GM18519 (cell line): ENCODE data around the gene CFAP46.
"Not testable (repeated sequence)": the region's sequence is repeated elsewhere in the genome, so short reads cannot be mapped to it uniquely, and the experiment has no call there.

Source experiments
- ATAC-seq: cut with Tn5 transposase; IDR thresholded peaks from one replicate; pipeline ENCODE4 v1.9.1; 2021; ENCODE audit warnings: mild to moderate bottlenecking, moderate library complexity; ENCODE audit not compliant: unreplicated experiment, low FRiP score

Gene CFAP46

DNA sequence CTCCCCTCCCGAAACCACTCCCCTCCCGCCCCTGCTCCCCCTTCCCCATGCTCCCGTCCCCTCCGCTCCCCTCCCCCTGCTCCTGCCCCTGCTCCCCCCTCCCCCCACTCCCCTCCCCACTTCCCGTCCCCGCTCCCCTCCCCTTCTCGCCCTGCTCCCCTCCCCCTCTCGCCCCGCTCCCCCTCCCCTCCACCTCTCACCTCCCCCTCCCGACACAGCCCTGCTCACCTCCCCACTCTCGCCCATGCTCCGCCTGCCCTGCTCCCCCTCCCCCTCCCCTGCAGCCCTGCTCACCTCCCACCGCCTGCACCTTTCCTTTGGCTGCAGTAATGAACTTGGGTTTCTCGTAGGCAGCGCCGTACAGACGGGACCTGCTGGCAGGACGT is 106.5 kb downstream of the CFAP46 start:
- no peak for ATAC-seq

DNA sequence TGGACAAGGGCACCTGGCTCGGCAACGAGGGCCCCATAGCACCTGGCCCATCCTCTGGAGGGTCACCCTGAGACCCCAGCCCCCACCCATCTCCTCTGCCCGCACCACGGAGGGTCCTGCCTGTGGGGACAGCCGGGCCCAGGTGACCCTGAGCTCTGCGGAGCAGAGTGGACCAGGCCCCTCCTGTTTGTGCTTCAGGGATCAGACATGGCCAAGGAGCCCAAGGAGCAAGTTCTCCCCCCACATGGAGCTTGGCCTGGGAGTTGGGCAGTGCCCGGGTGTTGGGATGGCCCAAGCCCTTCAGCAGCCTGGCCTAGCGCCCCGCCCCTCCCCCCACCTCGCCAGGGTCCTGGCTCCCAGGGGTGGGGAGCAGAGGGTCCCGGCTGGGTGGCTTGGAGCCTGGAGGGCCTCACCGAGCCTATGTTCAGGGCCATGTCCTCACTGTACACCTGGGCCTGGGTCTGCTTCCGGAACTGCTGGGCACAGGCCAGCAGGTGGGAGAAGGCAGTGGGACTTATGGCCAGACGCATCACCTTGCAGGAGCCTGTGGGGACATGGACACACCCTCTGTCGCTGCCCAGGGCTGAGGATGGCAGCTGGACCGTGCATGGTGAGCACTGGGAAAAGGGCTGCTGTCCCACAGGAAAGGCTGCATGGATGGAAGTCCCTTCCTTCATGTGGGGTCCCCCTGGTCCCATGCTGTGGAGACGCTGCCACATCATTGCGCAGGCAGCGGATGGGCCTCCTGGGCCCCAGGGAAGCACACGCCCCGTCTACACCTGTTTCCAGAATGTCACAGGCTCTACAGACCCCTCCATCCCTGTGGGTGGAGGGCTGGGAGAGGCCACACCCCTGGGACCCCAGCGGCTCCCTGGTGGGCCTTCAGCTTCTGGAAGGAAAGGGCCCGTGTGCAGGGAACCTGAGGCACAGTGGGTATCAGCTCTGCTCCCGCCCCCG is 107.2 kb downstream of the CFAP46 start:
- no peak for ATAC-seq

DNA sequence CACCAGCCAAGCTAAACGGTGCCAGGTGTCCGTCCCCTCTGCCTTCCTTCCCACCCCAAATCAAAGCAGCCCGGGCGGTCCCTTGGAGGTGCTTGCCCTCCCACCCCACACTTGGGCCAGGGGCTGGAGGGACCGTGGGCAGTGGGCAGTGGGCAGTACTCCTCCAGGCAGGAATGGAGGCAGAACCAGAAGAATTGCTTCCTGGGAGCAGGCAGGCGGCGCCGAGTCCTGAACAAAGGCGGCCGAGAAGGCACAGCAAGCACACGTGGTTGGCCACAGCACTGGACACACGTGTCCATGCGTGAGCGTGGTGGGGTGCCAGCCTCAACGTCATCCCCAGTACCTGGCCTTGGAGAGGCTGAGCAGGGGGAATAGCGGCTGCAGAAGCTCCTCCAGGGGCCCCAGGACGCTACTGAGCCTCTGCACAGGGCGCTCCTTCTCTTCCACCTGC is 108.0 kb downstream of the CFAP46 start:
- no peak for ATAC-seq

DNA sequence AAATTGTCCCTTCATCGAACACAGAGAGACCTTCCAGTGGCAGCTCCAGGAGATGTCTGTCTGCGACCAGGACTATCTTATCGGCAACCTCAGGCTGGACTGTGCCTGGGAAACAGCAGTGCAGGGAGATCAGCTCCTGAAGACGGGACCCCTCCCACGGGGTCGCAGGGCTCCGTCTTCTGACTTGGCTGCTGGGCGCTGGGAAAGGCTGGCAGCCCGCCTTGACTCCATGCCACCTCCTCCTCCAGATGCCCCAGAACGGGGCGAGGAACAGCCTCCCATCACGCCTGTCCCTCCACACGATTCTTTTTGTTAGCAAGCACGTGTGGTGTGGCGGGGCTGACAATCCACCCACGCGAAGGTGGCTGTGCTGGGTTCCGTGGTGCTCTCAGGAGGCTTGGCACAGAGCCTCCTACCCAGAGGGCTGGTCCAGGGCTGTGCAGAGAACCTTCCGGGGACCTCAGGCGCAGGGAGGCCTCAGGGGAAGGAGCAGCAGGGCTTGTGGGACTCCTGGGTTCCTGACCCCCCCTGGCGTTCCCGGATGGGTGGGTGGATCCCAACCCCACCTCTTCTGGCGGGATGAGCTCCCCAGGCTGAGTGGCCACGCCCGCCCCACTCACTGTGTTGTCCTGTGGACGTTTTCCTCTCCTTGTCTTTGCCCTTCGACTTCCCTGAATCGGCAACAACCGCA is 108.8 kb downstream of the CFAP46 start:
- no peak for ATAC-seq

DNA sequence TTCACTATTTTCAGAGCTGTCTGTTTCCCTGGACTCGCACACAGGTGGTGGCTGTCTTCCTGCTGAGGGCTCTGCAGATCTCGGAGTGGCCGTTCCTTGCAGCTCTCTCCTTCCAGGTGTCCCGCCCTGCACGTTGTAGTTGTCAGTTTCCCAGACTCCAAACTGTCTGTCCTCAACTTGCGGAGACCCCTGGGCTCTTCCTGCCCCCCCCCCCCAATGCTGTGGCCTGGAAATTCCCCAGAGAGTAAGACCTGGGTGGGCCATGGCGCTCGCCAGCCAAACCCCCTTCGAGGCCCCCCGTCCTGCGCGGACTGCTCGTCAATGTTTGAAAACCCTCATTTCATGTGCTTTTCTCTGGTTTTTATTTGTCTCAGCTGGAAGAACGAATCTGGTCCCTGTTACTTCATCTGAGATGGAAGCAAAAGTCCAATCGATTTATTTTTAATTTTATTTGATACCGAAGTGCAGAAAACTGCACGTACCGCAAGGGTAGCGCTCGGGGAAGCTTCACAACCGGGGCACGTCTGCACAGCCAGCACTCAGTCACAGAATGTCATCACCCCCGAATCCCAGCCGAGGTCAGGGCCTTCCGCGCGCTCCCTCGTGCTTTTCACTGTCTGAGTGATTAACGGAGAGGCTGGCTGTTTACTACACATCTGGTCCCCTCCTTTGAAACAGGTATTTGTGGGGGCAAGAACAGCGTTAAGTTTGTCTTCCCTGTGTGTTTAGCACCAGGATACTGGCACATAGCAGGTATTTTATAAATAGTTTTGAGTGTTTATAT is 110.0 kb downstream of the CFAP46 start:
- ATAC-seq = no peak

DNA sequence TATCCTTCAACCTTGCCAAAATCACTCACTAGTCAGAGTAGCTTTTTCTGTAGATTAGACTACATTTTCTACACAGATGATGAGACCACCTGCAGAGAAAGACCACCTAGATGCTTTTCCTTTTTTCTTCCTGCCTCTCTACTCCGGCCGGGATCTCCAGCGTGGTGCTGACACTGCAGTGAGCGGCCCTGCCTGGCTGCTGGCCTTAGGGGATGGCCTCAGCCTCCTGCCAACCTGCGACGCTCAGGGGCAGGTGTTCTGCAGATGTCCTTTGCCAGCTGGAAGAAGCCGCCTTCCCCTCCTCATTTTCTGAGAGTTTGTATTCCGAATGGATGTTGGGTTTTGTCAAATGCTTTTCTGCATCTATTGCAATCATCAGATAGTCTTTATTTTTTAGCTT is 113.0 kb downstream of the CFAP46 start:
- no peak for ATAC-seq

DNA sequence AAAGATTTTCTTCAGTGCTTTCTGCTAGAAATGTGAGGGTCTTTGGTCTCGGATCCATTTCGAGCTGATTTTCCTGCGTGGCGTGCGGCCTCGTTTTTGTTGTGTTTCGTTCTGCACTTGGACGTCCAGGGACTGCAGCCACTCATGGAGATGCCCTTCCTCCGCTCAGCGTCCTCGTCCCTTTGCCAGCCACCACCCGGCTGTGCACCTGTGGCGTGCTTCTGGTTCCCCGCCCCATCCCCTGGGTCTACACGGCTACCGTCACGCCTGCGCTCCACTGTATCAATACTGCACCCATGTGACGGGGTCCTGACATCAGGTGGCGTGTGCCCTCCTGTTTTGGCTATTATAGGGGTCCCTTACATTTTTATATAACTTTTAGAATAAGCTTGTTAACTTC is 113.7 kb downstream of the CFAP46 start:
- no peak for ATAC-seq

DNA sequence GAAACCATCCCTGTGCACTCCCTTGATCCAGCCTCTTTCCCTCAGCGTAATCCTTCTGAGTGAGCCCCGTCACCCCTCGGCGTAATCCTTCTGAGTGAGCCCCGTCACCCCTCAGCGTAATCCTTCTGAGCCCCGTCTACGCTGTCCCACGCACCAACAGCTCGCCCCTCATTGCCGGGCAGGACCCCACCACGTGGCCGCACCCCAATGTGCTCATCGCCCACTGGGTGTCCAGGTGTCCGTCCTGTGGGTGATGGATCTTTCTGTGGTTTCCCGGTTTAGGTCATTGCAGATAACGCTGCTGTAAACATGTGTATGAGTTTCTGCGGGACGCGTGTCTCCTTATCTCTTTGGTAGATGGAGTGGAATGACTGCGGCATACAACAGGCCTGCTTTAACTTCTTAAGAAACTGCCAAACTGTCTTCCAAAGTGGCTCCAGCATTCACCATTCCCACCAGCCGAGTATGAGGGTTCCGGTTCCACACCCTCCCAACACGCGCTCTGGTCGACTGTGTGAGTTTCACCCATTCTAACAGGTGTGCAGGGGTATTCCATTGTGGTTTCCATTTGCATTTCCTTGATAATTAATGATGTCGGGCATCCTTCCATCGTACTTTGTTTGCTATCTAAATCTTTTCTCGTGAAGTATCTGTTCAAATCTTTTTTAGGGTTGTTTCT is 114.4 kb downstream of the CFAP46 start:
- ATAC-seq = no peak

DNA sequence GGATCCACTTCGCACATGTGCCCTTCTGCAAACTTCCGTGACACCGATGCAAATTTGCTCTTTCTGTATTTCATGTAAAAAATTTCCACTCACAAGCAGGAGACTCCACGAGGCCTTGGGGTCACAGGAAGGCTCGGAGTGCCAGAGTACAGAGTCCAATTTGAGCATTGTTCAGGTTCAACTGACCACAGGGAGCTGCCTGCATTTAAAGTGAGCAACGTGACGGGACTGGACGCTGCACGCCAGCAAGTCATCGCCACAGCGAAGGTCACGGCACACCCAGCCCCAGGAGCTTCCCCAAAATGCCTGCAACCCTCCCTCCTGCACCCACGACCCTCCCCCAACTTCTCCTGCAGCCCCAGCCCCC is 115.0 kb downstream of the CFAP46 start:
- ATAC-seq = no peak

DNA sequence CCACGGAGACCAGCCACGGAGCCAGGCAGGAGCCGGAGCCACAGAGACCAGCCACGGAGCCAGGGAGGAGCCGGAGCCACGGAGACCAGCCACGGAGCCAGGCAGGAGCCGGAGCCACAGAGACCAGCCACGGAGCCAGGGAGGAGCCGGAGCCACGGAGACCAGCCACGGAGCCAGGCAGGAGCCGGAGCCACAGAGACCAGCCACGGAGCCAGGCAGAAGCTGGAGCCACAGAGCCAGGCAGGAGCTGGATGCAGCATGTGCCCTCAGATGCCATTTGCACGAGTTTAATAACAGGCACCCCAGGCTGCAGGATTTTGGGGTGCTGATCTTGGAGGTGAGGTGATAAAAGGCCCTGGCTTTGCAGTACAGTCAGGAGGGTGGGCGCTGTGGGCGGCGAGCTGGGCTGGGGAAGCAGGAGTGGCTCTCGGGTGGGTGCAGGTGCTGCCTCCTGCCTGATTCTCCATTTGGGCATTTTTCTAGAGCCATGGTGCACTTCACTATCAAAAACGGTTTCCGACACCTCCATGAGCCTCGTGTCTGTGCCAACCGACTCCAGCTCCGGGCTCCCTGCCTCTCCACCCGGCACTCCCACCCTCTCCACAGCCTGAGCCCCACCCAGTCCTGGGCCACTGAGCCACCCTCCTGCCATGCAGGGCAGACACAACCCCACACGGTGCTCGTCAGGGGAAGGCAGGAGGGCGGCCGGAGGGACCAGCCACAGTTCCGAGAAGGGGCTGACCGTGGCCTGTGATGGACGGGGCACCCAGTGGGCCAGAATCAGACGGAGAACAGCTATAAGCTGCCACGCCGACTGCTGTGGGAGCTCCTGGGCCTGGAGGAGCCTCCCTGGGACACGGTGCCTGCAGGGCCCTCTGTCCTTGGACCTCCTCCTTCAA is 115.6 kb downstream of the CFAP46 start:
- no peak for ATAC-seq

DNA sequence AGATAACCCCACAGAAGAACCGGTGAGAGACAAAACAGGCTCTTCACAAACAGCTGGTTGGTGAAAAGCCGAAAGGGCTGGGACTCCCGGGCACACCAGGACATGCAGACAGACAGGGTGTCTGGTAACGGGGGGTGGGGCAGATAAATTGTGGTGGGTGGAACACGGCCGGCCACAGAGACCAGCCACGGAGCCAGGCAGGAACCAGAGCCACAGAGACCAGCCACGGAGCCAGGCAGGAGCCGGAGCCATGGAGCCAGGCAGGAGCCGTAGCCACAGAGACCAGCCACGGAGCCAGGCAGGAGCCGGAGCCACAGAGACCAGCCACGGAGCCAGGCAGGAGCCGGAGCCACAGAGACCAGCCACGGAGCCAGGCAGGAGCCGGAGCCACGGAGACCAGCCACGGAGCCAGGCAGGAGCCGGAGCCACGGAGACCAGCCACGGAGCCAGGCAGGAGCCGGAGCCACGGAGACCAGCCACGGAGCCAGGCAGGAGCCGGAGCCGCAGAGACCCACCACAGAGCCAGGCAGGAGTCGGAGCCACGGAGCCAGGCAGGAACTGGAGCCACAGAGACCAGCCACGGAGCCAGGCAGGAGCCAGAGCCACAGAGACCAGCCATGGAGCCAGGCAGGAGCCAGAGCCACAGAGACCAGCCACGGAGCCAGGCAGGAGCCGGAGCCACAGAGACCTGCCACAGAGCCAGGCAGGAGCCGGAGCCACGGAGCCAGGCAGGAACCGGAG is 116.4 kb downstream of the CFAP46 start:
- not testable (repeated sequence) for ATAC-seq

DNA sequence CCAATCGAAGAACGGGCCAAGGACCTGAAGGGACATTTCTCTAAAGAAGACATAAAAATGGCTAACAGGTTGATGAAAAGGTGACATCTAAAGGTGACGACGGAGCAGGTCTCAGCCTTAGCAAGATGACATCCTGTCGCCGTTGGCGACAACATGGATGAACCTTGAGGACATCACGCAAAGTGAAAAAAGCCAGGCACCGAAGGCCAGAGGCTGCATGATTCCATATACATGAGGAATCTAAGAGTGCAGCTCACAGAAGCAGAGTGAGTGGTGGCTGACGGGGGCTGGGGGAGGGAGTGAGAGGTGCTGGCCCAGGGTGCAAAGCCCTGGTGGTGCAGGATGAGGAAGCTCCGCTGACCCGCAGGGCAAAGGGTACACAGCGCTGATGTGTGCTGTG is 122.3 kb downstream of the CFAP46 start:
- ATAC-seq = no peak

DNA sequence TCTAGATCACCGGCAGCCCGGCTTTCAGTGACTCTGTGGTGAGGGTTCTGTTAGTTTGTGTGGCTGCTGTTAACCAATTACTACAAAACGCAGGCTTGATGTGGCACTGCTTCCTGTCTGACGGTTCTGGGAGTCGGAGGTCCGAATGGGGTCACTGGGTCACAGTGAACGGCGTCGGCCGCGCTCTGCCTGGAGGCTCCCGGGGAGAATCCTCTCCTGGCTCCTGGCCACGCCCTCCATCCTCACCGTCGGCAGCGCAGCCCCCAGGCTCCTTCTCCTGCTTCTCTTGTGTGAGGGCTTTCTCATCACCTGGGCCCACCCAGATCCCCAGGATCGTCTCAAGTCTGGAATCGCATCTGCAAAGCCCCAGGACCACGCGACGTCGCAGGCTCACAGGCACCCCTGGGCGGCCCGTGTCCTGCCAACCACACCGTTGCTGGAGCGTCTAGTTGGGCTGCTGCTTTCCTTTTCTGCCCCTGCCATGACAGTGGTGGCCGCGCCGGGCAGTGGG is 124.6 kb downstream of the CFAP46 start:
- ATAC-seq = no peak

DNA sequence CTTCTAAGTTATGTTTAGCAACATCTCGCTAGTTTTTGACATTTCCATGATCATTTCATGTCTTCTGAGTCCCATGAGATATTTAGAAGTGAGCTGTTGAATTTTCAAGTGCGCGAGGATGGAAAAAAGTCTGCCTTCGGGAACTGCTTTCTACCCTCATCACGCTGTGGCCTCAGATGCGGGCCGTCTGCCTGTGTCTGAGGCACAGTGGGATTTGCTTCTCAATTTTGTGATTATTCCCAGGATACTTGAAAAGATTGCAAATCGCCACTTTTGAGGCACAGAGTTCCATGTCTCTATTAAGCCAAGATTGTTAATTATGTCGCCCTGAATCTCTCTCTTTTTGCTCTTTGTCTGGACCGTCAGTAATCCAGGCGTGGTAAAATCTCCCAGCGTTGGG is 125.7 kb downstream of the CFAP46 start:
- no peak for ATAC-seq

DNA sequence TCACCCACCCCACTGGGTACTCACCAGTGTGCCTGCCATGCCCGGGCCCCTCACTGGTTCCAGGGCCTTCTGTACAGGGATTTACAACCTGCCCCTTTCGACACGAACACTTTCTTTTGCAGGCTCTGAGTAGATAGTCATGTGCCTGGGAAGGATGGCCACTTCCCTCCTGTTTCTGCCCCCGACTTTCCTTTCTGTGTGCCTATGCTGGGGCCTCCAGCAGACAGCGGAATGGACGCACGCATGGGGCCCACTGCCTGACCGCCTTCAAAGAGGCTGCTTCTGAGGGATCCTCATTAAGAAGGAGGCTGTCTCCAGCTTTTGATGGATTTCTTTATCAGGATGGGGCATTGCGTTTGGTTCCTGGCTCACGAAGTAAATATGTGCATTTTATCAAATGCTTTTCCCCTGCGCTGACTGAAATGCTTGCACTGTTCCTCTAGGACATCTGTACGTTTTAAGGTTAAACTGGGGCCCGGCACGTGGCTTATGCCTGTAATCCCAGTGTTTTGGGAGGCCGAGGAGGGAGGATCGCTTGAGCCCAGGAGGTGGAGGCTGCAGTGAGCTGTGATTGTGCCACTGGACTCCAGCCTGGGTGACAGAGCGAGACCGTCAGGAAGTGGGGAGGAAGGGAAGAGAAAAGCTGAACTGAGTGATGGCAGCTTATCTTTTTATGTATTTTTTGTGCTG is 127.1 kb downstream of the CFAP46 start:
- ATAC-seq = no peak

DNA sequence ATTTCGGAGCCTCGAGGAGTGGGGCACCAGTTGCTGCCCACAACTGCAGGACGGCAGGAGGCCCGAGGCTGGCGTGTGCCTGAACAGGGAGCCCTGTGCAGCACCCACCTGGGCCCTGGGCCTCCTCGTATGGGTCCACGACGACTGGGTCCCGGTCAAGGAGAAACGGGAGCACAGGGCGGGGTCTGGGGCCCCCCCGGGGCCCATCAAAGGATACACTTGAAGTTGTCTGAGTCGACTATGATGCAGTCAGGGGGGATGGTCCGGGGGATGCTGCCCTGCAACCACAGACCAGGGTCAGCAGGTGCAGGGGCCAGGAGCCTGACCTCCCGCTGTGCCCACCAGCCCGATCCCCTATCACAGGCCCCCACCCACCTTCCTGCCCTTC is 127.9 kb downstream of the CFAP46 start:
- no peak for ATAC-seq

DNA sequence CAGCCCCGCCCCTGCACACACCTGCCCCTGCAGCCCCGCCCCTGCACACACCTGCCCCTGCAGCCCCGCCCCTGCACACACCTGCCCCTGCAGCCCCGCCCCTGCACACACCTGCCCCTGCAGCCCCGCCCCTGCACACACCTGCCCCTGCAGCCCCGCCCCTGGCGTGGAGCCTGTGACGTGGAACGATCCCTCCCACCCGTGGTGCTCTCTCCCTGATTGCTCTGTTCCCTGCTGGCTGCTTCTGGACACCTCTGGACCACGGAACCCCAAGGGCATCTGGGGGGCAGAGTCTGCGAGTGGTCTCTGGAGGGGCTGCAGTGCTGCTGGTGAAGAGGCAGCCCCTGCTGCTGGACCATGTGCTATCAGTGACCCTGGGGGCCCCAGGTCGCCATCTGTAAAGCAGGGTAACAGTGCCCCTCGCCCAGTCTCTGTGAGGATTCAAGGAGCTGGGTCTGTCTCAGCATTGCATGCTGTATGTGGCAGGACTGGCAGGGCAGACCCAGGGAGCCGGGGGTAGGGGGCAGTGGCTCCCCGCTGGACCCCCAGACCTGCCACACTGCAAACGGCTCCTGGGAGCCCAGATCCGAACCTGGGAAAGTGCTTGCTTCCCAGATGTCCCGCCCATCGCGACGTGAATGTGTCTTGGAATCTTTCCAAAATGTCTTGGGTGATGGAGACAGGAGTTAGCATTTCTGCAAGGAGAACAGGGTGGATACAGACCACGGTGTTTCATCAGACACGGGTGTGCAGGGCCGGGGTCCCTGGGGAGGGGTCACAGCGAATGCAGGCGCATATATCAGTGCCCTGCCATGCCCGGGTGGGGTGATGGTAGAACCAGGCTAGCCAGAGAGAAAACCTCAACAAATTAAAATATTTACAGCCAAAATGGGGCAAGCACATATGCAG is 128.6 kb downstream of the CFAP46 start:
- ATAC-seq = no peak
